Activated B cell treated with CpG ODN at 0.5 μM for 24 hours (primary cell): Measurements from ENCODE around the gene AKAP13. TPM values are rescaled to one million over a fixed set of nuclear protein-coding genes. Genes with fewer than 3 reads are reported as not detected.
A peak's percentile ranks its signal among the peaks of the same experiment; 100 is the strongest.
"Not testable (repeated sequence)": the region's sequence is repeated elsewhere in the genome, so short reads cannot be mapped to it uniquely, and the experiment has no call there.

ENCODE experiments used
- ATAC-seq: fragments of 200-7000 bp; cut with Tn5 transposase; one replicate; pipeline ENCODE4 v1.10.0; 2021; ENCODE audit warnings: low read depth, mild to moderate bottlenecking, moderate library complexity
- CTCF ChIA-PET: fragments of 350-600 bp; sonication (Branson Sonifier 250); formaldehyde crosslinking; loops from one replicate; lab custom pipeline; 2021; ENCODE audit warnings: antibody characterized with exemption; lab: Charles Lee
- POLR2A ChIA-PET: fragments of 350-600 bp; sonication (Branson Sonifier 250); formaldehyde crosslinking; loops from one replicate; lab custom pipeline; 2021; ENCODE audit warnings: antibody characterized with exemption; lab: Charles Lee
- DNase-seq: peaks from one replicate; pipeline ENCODE4 v3.0.0; 2022
- H3K27ac Mint-ChIP-seq: one replicate; pipeline ENCODE4 v1.8.0; 2020; ENCODE audit warnings: mixed read lengths
- H3K27me3 Mint-ChIP-seq: one replicate; pipeline ENCODE4 v1.8.0; 2021; ENCODE audit warnings: mixed read lengths
- H3K36me3 Mint-ChIP-seq: one replicate; pipeline ENCODE4 v1.8.0; 2021; ENCODE audit warnings: low read depth, mixed read lengths
- H3K4me1 Mint-ChIP-seq: one replicate; pipeline ENCODE4 v1.8.0; 2021; ENCODE audit warnings: mixed read lengths
- H3K4me3 Mint-ChIP-seq: one replicate; pipeline ENCODE4 v1.8.0; 2020; ENCODE audit warnings: mild to moderate bottlenecking, mixed read lengths
- H3K9me3 Mint-ChIP-seq: one replicate; pipeline ENCODE4 v1.8.0; 2020; ENCODE audit warnings: mixed read lengths
- CTCF ChIP-seq: fragments of 200-600 bp; IDR thresholded peaks from one replicate; pipeline ENCODE4 v1.8.0; 2022; ENCODE audit warnings: antibody characterized with exemption, mild to moderate bottlenecking
- intact Hi-C: fragments of 100-400 bp; cut with micrococcal nuclease; formaldehyde crosslinking; loops from one replicate; pipeline ENCODE4 v1.15.1; 2024
- total RNA-seq: library from RNA; stranded (reverse); gene quantifications from 2 replicates; pipeline ENCODE4 v1.2.3, GENCODE V29; 2022

Gene AKAP13
- total RNA-seq, 1 donor from 2014 or later, result 290 TPM

DNA sequence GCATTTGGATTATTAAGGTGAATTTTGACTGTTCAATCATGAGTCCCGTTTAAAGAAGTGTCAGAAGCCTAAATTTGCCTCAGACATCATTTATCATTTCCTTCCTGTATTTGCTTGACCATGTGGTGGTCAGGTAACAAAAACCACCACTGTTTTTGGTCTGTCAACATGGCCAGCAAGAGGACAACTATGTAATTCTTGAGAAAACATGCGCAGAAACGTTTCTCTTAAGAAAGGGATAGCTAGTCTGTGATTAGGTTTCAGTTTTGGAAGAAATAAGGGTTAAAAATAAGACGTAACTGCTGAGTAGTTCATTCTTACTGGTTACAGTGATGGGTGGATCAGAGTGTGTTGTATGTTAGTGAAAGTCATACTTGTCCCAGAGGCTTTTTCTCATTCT lies 204.5 kb downstream of the AKAP13 start:
- H3K27ac Mint-ChIP-seq, result peak overlapping the region; percentile 90
- no peaks in the 10 kb centered on the region for H3K27me3 Mint-ChIP-seq
- ChIA-PET CTCF (no interaction called here), POLR2A (no interaction called here)
- peaks cover 75% of the 10 kb centered on the region for H3K36me3 Mint-ChIP-seq
- H3K4me1 Mint-ChIP-seq, result peaks cover 68% of the 10 kb centered on the region
- intact Hi-C loops, result loop anchor here (5.0 kb wide), 3 partner anchors 37 to 273 kb away; no protein-coding TSS in a partner anchor
- no peak for ATAC-seq
- no peaks in the 10 kb centered on the region for H3K9me3 Mint-ChIP-seq
- H3K4me3 Mint-ChIP-seq, result peak overlapping the region; percentile 83
- no peak for TF ChIP-seq CTCF
- DNase-seq, result no peak

- Mint-ChIP-seq H3K4me1 (peaks cover 54% of the 10 kb centered on the region), H3K27ac (peak overlapping the region; percentile 35), H3K36me3 (peaks cover 68% of the 10 kb centered on the region)
- intact Hi-C loops, H3K4me3 Mint-ChIP-seq, DNase-seq, H3K9me3 Mint-ChIP-seq, CTCF ChIA-PET, H3K27me3 Mint-ChIP-seq, POLR2A ChIA-PET, ATAC-seq: not testable (repeated sequence)
These were observed 205.8 kb downstream of the AKAP13 start for GRCh38 chr15:85586196-85586595.

DNA sequence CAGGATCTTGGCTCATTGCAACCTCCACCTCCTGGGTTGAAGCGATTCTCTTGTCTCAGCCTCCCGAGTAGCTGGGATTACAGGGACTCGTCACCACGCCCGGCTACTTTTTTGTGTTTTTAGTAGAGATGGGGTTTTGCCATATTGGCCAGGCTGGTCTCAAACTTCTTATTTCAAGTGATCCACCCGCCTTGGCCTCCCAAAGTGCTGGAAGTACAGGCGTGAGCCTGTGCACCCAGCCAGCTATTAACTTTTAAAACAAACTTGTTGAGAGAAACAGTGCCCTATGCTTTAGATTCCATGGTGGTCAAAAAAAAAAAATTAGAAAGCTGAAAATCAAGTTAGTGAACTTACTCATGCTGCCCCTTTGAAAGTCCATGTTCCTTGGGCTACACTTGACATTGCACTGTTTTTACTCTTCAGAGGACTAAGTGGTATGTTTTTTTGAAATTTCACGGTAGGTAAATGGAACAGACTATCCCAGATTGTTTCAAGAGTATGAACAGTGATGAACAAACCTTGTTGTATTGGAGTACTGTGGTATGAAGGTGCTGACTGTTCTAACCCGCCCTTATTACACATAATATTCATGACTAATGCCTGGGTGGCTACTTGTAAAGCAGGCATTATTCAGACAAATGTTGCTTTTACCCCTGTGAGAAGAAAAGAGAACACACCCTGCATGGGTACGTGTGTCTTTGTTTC lies 207.5 kb downstream of the AKAP13 start:
- POLR2A ChIA-PET, result interaction anchor here (0.7 kb wide), 1 partner anchor 97 kb away, joined by 3 read pairs; no protein-coding TSS in a partner anchor
- intact Hi-C loops, result no loop called here

DNA sequence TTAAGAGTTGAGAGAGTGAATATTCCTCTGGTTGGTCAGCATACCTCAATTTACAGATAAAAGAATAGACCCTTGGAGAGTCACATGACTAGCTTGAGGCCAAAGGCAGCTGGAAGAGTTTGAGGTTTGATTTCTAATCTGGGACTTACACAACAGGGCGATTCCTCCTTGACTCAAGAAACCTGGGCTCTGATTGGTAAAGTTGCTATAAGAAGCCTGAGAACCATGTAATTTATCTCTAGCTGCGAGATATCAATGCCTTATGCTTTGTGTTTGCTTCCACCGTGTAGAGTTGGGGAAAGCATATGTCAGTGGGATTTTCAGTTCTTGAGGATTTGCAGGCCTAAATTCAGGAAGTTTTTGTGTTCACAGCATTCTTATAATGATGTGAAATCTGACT lies 208.3 kb downstream of the AKAP13 start:
- intact Hi-C loops, result no loop called here
- TF ChIP-seq CTCF, result no peak
- CTCF ChIA-PET, result no interaction called here
- DNase-seq (no peak), ATAC-seq (no peak)
- Mint-ChIP-seq H3K27me3 (no peaks in the 10 kb centered on the region), H3K36me3 (peaks cover 70% of the 10 kb centered on the region), H3K4me3 (no peak overlapping the region), H3K27ac (no peak overlapping the region), H3K9me3 (no peaks in the 10 kb centered on the region), H3K4me1 (peaks cover 33% of the 10 kb centered on the region)
- POLR2A ChIA-PET, result no interaction called here

More for the DNA sequence above, 207.5 kb downstream of the AKAP13 start:
- Mint-ChIP-seq H3K4me1 (peaks cover 42% of the 10 kb centered on the region), H3K27ac (no peak overlapping the region), H3K9me3 (no peaks in the 10 kb centered on the region), H3K4me3 (no peak overlapping the region), H3K36me3 (peaks cover 69% of the 10 kb centered on the region), H3K27me3 (no peaks in the 10 kb centered on the region)
- ATAC-seq (no peak), DNase-seq (no peak)
- no peak for TF ChIP-seq CTCF
- CTCF ChIA-PET, result no interaction called here

DNA sequence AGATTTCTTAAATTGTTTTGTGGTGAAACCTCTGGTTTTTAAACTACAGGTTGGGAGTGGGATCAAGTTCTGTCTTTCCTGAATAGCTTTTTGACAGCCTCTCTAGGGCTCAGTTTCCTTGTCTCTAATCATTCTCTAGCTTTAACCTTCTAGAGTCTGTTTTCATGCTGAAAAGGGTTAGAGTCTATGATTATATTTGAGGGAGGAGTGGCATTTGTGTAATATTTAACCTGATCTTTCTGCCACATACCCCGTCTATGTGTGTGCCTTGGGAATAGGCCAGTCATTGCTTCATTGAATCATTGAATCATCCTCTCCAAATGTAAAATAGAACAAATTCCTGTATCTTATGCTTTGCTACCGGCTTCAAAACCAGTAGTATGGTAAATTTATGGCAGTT lies 209.4 kb downstream of the AKAP13 start:
- Mint-ChIP-seq H3K4me1 (peaks cover 22% of the 10 kb centered on the region), H3K27me3 (no peaks in the 10 kb centered on the region), H3K36me3 (peaks cover 68% of the 10 kb centered on the region), H3K4me3 (no peak overlapping the region), H3K27ac (no peak overlapping the region), H3K9me3 (no peaks in the 10 kb centered on the region)
- ChIA-PET CTCF (no interaction called here), POLR2A (interaction anchor here (0.7 kb wide), 1 partner anchor 56 kb away, joined by 8 read pairs; no protein-coding TSS in a partner anchor)
- no peak for DNase-seq
- no peak for TF ChIP-seq CTCF
- intact Hi-C loops, result loop anchor here (10.0 kb wide), 1 partner anchor 55 kb away; no protein-coding TSS in a partner anchor
- no peak for ATAC-seq
